Activated CD4-positive, alpha-beta T cell treated with anti-CD3 and anti-CD28 coated beads, Interleukin-2, amount 50 U/mL, for 1 hour (primary cell): Measurements from ENCODE around the gene ADSL.
A peak's percentile ranks its signal among the peaks of the same experiment; 100 is the strongest.
"Not testable (repeated sequence)": the region's sequence is repeated elsewhere in the genome, so short reads cannot be mapped to it uniquely, and the experiment has no call there.

ENCODE experiments used
- DNase-seq: peaks from one replicate; pipeline ENCODE4 v3.0.0-alpha.2; 2020

ADSL gene

GRCh38 chr22:40376149-40376548 lies 29.8 kb downstream of the ADSL start:
- no peak for DNase-seq

- DNase-seq: no peak
Observed at GRCh38 chr22:40377931-40378330, 31.6 kb downstream of the ADSL start.

- not testable (repeated sequence) for DNase-seq
Observed at GRCh38 chr22:40378448-40378847, 32.1 kb downstream of the ADSL start.

GRCh38 chr22:40381461-40381860 lies 35.2 kb downstream of the ADSL start:
- no peak for DNase-seq

GRCh38 chr22:40383905-40384304 lies 37.6 kb downstream of the ADSL start:
- no peak for DNase-seq

GRCh38 chr22:40385036-40385782 lies 38.9 kb downstream of the ADSL start:
- peak; percentile 12 for DNase-seq

- no peak for DNase-seq
Observed at GRCh38 chr22:40387746-40388145, 41.4 kb downstream of the ADSL start.

GRCh38 chr22:40388231-40388630 lies 41.9 kb downstream of the ADSL start:
- no peak for DNase-seq

- no peak for DNase-seq
Observed at GRCh38 chr22:40391417-40391816, 45.1 kb downstream of the ADSL start.

GRCh38 chr22:40392618-40393017 lies 46.3 kb downstream of the ADSL start:
- no peak for DNase-seq

- no peak for DNase-seq
Observed at GRCh38 chr22:40394607-40395006, 48.3 kb downstream of the ADSL start.

- DNase-seq: no peak
Observed at GRCh38 chr22:40395607-40396006, 49.3 kb downstream of the ADSL start.

GRCh38 chr22:40396882-40397281 lies 50.6 kb downstream of the ADSL start:
- no peak for DNase-seq

- no peak for DNase-seq
Observed at GRCh38 chr22:40397396-40397795, 51.1 kb downstream of the ADSL start.

GRCh38 chr22:40399621-40400020 lies 53.3 kb downstream of the ADSL start:
- DNase-seq: no peak

- DNase-seq: peak; percentile 44
Observed at GRCh38 chr22:40400159-40400558, 53.9 kb downstream of the ADSL start.

- DNase-seq: peak; percentile 40
Observed at GRCh38 chr22:40401532-40401931, 55.2 kb downstream of the ADSL start.

GRCh38 chr22:40401981-40402406 lies 55.7 kb downstream of the ADSL start:
- no peak for DNase-seq

GRCh38 chr22:40403141-40403540 lies 56.8 kb downstream of the ADSL start:
- DNase-seq: no peak

GRCh38 chr22:40403651-40404050 lies 57.4 kb downstream of the ADSL start:
- DNase-seq: no peak

- DNase-seq: no peak
Observed at GRCh38 chr22:40404251-40405177, 58.2 kb downstream of the ADSL start.

- DNase-seq: no peak
Observed at GRCh38 chr22:40405178-40406062, 59.1 kb downstream of the ADSL start.
